Measurements from ENCODE around the gene KRTAP1-4.
"Not testable (repeated sequence)": the region's sequence is repeated elsewhere in the genome, so short reads cannot be mapped to it uniquely, and the experiment has no call there.

KRTAP1-4 gene

GRCh38 chr17:41029633-41030245 is at the start of gene KRTAP1-4:
TSS of gene KRTAP1-4 (minus strand) at chr17:41030195. CDS start at chr17:41030078, 117 bp downstream.
- intact Hi-C loops (cut with micrococcal nuclease): no loop called here

GRCh38 chr17:41076788-41077187 is 46.8 kb upstream of the KRTAP1-4 start:
- no peak overlapping the region for H3K27ac Mint-ChIP-seq
- H3K4me3 Mint-ChIP-seq: no peak overlapping the region
- intact Hi-C loops (cut with micrococcal nuclease): no loop called here
- peaks cover 3% of the 10 kb centered on the region for H3K27me3 Mint-ChIP-seq
- H3K4me1 Mint-ChIP-seq (ENCODE audit: low read depth): no peaks in the 10 kb centered on the region
- H3K9me3 Mint-ChIP-seq: peaks cover 12% of the 10 kb centered on the region
- H3K36me3 Mint-ChIP-seq (ENCODE audit: low read depth): no peaks in the 10 kb centered on the region

More at GRCh38 chr17:41029633-41030245, at the start of gene KRTAP1-4:
- no peaks in the 10 kb centered on the region for H3K4me1 Mint-ChIP-seq (ENCODE audit: low read depth)
- H3K27ac Mint-ChIP-seq: no peak within 1 kb of the TSS
- peaks cover 8% of the 10 kb centered on the region for H3K27me3 Mint-ChIP-seq
- H3K36me3 Mint-ChIP-seq (ENCODE audit: low read depth): no peaks in the 10 kb centered on the region
- no peaks in the 10 kb centered on the region for H3K9me3 Mint-ChIP-seq
- no peak within 1 kb of the TSS for H3K4me3 Mint-ChIP-seq

- Mint-ChIP-seq H3K27ac (no peak overlapping the region), H3K9me3 (peaks cover 12% of the 10 kb centered on the region), H3K4me1 (ENCODE audit: low read depth) (no peaks in the 10 kb centered on the region), H3K36me3 (ENCODE audit: low read depth) (no peaks in the 10 kb centered on the region), H3K4me3 (no peak overlapping the region), H3K27me3 (peaks cover 3% of the 10 kb centered on the region)
- intact Hi-C loops (cut with micrococcal nuclease): no loop called here
These were observed 43.7 kb upstream of the KRTAP1-4 start for GRCh38 chr17:41073676-41074075.

GRCh38 chr17:41071606-41072360 is 41.8 kb upstream of the KRTAP1-4 start:
- Mint-ChIP-seq H3K27ac (no peak overlapping the region), H3K36me3 (ENCODE audit: low read depth) (no peaks in the 10 kb centered on the region), H3K27me3 (peaks cover 3% of the 10 kb centered on the region), H3K4me3 (no peak overlapping the region), H3K4me1 (ENCODE audit: low read depth) (no peaks in the 10 kb centered on the region), H3K9me3 (peaks cover 7% of the 10 kb centered on the region)
- intact Hi-C loops (cut with micrococcal nuclease): no loop called here

GRCh38 chr17:41069031-41069430 is 39.0 kb upstream of the KRTAP1-4 start:
- intact Hi-C loops (cut with micrococcal nuclease): no loop called here
- H3K9me3 Mint-ChIP-seq: no peaks in the 10 kb centered on the region

GRCh38 chr17:41067281-41067680 is 37.3 kb upstream of the KRTAP1-4 start:
- Mint-ChIP-seq H3K36me3 (ENCODE audit: low read depth) (no peaks in the 10 kb centered on the region), H3K27me3 (peaks cover 3% of the 10 kb centered on the region), H3K9me3 (no peaks in the 10 kb centered on the region), H3K27ac (no peak overlapping the region), H3K4me1 (ENCODE audit: low read depth) (no peaks in the 10 kb centered on the region), H3K4me3 (no peak overlapping the region)
- intact Hi-C loops (cut with micrococcal nuclease): no loop called here

More at GRCh38 chr17:41069031-41069430, 39.0 kb upstream of the KRTAP1-4 start:
- Mint-ChIP-seq H3K27ac (no peak overlapping the region), H3K4me3 (no peak overlapping the region), H3K4me1 (ENCODE audit: low read depth) (no peaks in the 10 kb centered on the region), H3K36me3 (ENCODE audit: low read depth) (no peaks in the 10 kb centered on the region), H3K27me3 (no peaks in the 10 kb centered on the region)

GRCh38 chr17:41065829-41066624 is 36.0 kb upstream of the KRTAP1-4 start, which contains the start of gene KRTAP2-4:
TSS of gene KRTAP2-4 (minus strand) at chr17:41065879. CDS start at chr17:41065845, 34 bp downstream.
- intact Hi-C loops (cut with micrococcal nuclease): no loop called here
- Mint-ChIP-seq H3K4me1 (ENCODE audit: low read depth) (no peaks in the 10 kb centered on the region), H3K9me3 (no peaks in the 10 kb centered on the region), H3K27ac (no peak within 1 kb of the TSS), H3K36me3 (ENCODE audit: low read depth) (no peaks in the 10 kb centered on the region), H3K4me3 (no peak within 1 kb of the TSS), H3K27me3 (peaks cover 7% of the 10 kb centered on the region)

GRCh38 chr17:41065016-41065689 is 35.2 kb upstream of the KRTAP1-4 start:
- intact Hi-C loops (cut with micrococcal nuclease); H3K27ac Mint-ChIP-seq; H3K9me3 Mint-ChIP-seq; H3K4me3 Mint-ChIP-seq; H3K36me3 Mint-ChIP-seq (ENCODE audit: low read depth); H3K4me1 Mint-ChIP-seq (ENCODE audit: low read depth): not testable (repeated sequence)
- H3K27me3 Mint-ChIP-seq: peaks cover 14% of the 10 kb centered on the region

- intact Hi-C loops (cut with micrococcal nuclease): no loop called here
- Mint-ChIP-seq H3K9me3 (no peaks in the 10 kb centered on the region), H3K36me3 (ENCODE audit: low read depth) (no peaks in the 10 kb centered on the region), H3K4me1 (ENCODE audit: low read depth) (no peaks in the 10 kb centered on the region), H3K4me3 (no peak overlapping the region), H3K27ac (no peak overlapping the region), H3K27me3 (peaks cover 21% of the 10 kb centered on the region)
These were observed 34.3 kb upstream of the KRTAP1-4 start for GRCh38 chr17:41064301-41064700.

- no peak overlapping the region for H3K4me3 Mint-ChIP-seq
- intact Hi-C loops (cut with micrococcal nuclease): no loop called here
- peaks cover 27% of the 10 kb centered on the region for H3K27me3 Mint-ChIP-seq
- H3K9me3 Mint-ChIP-seq: no peaks in the 10 kb centered on the region
- H3K27ac Mint-ChIP-seq: no peak overlapping the region
- no peaks in the 10 kb centered on the region for H3K36me3 Mint-ChIP-seq (ENCODE audit: low read depth)
- H3K4me1 Mint-ChIP-seq (ENCODE audit: low read depth): no peaks in the 10 kb centered on the region
These were observed 33.5 kb upstream of the KRTAP1-4 start for GRCh38 chr17:41063449-41063848.

GRCh38 chr17:41061964-41062363 is 32.0 kb upstream of the KRTAP1-4 start:
- Mint-ChIP-seq H3K36me3 (ENCODE audit: low read depth) (no peaks in the 10 kb centered on the region), H3K4me1 (ENCODE audit: low read depth) (no peaks in the 10 kb centered on the region), H3K27ac (no peak overlapping the region), H3K9me3 (no peaks in the 10 kb centered on the region), H3K27me3 (peaks cover 31% of the 10 kb centered on the region), H3K4me3 (no peak overlapping the region)
- intact Hi-C loops (cut with micrococcal nuclease): no loop called here

GRCh38 chr17:41060052-41060604 is 30.1 kb upstream of the KRTAP1-4 start, which contains the start of gene KRTAP2-3:
TSS of gene KRTAP2-3 (minus strand) at chr17:41060114. CDS start at chr17:41060050, 64 bp downstream.
- Mint-ChIP-seq H3K27ac (no peak within 1 kb of the TSS), H3K4me1 (ENCODE audit: low read depth) (no peaks in the 10 kb centered on the region), H3K4me3 (no peak within 1 kb of the TSS), H3K36me3 (ENCODE audit: low read depth) (no peaks in the 10 kb centered on the region), H3K9me3 (no peaks in the 10 kb centered on the region), H3K27me3 (peaks cover 33% of the 10 kb centered on the region)
- intact Hi-C loops (cut with micrococcal nuclease): no loop called here

GRCh38 chr17:41059276-41060051 is 29.5 kb upstream of the KRTAP1-4 start:
- peaks cover 33% of the 10 kb centered on the region for H3K27me3 Mint-ChIP-seq
- H3K27ac Mint-ChIP-seq; H3K4me3 Mint-ChIP-seq; H3K36me3 Mint-ChIP-seq (ENCODE audit: low read depth); intact Hi-C loops (cut with micrococcal nuclease); H3K4me1 Mint-ChIP-seq (ENCODE audit: low read depth); H3K9me3 Mint-ChIP-seq: not testable (repeated sequence)
